ENCODE results near the gene MIEF2. TPM values are rescaled to one million over a fixed set of nuclear protein-coding genes. Genes with fewer than 3 reads are reported as not detected.
"Not testable (repeated sequence)": the region's sequence is repeated elsewhere in the genome, so short reads cannot be mapped to it uniquely, and the experiment has no call there.

The MIEF2 gene, protein sequence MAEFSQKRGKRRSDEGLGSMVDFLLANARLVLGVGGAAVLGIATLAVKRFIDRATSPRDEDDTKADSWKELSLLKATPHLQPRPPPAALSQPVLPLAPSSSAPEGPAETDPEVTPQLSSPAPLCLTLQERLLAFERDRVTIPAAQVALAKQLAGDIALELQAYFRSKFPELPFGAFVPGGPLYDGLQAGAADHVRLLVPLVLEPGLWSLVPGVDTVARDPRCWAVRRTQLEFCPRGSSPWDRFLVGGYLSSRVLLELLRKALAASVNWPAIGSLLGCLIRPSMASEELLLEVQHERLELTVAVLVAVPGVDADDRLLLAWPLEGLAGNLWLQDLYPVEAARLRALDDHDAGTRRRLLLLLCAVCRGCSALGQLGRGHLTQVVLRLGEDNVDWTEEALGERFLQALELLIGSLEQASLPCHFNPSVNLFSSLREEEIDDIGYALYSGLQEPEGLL
- 10 to 100 TPM in 6 of 10 donors, 1 to 10 TPM in 4; 8.7 to 13.8 (median 10.3) TPM for polyA plus RNA-seq (ENCODE audit: insufficient read length in 10 of 10)
- long read RNA-seq, donor 1, partial matches to known transcripts: 0 of 1 reads
- long read RNA-seq, donor 1, other reads (novel, unspliced or antisense): 0 of 1 reads
- long read RNA-seq, donor 2, partial matches to known transcripts: 0 of 3 reads
- long read RNA-seq, donor 2, other reads (novel, unspliced or antisense): 0 of 3 reads
- long read RNA-seq, donor 3: 0 reads
- long read RNA-seq, donor 4, transcript MIEF2-201 (4 exons, 3,364 nt): major isoform, 5 of 15 reads
- long read RNA-seq, donor 4, partial matches to known transcripts: 10 of 15 reads
- long read RNA-seq, donor 4, other reads (novel, unspliced or antisense): 0 of 15 reads
- long read RNA-seq, donor 5, transcript MIEF2-201 (4 exons, 3,364 nt): major isoform, 7 of 7 reads
- long read RNA-seq, donor 5, partial matches to known transcripts: 0 of 7 reads
- long read RNA-seq, donor 5, other reads (novel, unspliced or antisense): 0 of 7 reads
- long read RNA-seq, donor 6, transcript MIEF2-201 (4 exons, 3,364 nt): major isoform, 7 of 19 reads
- long read RNA-seq, donor 6, partial matches to known transcripts: 11 of 19 reads
- long read RNA-seq, donor 6, other reads (novel, unspliced or antisense): 0 of 19 reads
- long read RNA-seq, donor 7, partial matches to known transcripts: 0 of 4 reads
- long read RNA-seq, donor 7, other reads (novel, unspliced or antisense): 0 of 4 reads
- long read RNA-seq, donor 8, partial matches to known transcripts: 0 of 1 reads
- long read RNA-seq, donor 8, other reads (novel, unspliced or antisense): 0 of 1 reads
- long read RNA-seq, donor 9, partial matches to known transcripts: 0 of 2 reads
- long read RNA-seq, donor 9, other reads (novel, unspliced or antisense): 0 of 2 reads

- DNase-seq: peak; percentile 94 to 98 (median 95)
Observed at GRCh38 chr17:18260332-18261145, at the start of gene MIEF2. MIEF2 (plus strand) TSS chr17:18260662; CDS start chr17:18262721, 2,059 bp downstream.

DNA sequence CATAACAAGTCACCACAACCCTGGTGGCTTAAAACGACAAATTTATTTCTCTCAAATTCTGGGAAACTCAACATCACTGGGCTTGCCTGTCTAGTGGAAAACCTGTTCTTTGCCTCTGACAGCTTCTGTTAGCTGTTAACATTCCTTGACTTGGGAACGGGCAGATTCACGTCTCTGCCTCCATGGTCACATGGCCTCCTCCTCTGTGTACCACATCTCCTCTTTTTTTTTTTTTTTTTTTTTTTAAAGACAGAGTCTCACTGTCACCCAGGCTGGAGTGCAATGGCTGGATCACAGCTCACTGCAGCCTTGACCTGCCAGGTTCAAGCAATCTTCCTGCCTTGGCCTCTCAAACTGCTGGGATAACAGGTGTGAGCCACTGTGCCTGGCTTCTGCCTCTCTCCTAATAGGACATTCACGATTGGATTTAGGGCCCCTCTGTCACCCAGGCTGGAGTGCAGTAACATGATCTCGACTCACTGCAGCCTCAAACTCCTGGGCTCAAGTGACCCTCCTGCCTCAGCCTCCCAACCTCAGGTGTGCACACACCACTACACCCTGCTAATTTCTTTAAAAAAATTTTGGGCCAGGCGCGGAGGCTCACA, 46.7 kb upstream of the MIEF2 start:
- no peak for DNase-seq

DNA sequence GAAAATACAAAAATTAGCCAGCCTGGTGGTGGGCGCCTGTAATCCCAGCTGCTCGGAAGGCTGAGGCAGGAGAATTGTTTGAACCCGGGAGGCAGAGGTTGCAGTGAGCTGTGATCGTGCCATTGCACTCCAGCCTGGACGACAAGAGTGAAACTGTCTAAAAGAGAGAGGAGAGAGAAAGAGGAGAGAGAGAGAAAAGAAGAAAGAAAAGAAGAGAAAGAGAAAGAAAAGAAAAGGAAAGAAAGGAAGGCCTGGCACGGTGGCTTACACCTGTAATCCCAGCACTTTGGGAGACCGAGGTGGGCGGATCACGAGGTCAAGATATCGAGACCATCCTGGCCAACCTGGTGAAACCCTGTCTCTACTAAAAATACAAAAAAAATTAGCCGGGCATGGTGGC, 43.6 kb upstream of the MIEF2 start:
- not testable (repeated sequence) for DNase-seq

GRCh38 chr17:18217412-18218015, 42.9 kb upstream of the MIEF2 start:
- peak; percentile 49 to 83 (median 74) for DNase-seq

DNA sequence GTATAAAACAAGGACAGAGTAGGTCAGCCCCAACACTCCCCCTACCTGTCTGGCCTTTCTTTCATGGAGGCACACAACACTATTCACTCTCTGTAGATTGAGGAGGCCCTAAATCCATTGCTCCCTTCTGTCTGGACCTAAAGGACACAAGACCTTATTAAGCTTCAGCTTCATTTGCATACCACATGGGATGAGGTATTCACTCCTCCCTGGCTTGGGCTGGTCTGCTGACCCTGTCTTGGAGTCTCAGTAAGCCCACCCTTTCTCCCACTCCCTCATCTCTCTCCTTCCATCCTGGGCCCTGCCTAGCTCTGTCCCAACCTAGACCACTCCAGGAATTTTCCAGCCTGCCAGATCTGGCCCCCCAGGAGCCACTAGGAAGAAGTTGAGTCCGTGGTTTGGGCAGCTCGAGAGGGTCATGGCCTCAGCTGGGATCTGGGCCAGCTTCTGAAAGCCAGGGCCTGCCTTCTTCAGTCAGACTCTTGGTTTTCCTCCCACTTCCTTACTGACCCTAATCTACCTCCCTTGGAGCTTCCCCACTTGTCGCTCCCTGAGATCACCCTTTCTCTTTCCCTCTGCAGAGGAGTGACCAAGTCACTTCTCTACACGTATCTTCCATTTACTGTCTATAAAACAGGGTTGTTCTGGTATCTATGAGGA, 41.6 kb upstream of the MIEF2 start:
- peak in 2 of 3 donors; percentile 29 to 69 for DNase-seq

- no peak for DNase-seq
Observed at GRCh38 chr17:18224053-18224386, 36.4 kb upstream of the MIEF2 start.

GRCh38 chr17:18224387-18225120, 35.9 kb upstream of the MIEF2 start:
- peak; percentile 34 to 90 (median 69) for DNase-seq

- peak; percentile 96 to 98 (median 97) for DNase-seq
Observed at GRCh38 chr17:18225121-18225641, 35.3 kb upstream of the MIEF2 start, which contains the start of gene LLGL1. LLGL1 (plus strand) TSS chr17:18225635; CDS start chr17:18225683, 48 bp downstream.

GRCh38 chr17:18225642-18226283, 34.7 kb upstream of the MIEF2 start:
- DNase-seq: peak in 2 of 3 donors; percentile 44 to 75

DNA sequence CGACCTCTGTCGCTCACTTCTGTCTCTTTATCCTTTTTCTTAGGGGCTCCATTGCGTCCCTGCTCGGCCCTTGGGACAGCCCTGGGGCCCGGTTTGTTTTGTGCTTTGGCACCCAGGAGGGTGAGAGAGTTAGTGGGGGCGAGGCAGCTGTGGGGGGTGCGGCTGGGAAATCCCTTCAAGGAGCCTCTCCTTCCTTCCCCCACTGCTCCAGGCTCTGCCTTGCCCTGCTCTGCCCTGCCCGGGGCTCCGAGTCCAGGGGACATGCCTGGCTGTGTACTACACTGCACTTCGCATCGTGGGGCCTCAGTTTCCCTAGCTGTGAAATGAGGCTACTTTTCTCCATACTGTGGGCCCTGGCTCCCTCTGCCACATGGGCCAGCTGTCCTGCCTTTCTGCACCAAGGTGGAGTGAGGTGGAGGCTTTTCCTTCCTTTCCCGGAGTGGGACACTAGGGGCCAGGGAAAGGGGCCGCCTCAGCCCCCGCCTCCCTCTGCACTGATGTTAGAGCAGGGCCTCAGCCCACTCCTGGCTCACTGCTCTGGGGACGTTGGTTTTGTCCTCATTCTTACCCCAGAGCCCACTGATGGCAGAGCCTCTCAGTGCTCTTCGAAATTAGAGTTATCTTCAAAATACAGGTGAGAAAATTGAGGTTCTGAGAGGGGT, 34.0 kb upstream of the MIEF2 start:
- DNase-seq: no peak

GRCh38 chr17:18227635-18228034, 32.8 kb upstream of the MIEF2 start:
- no peak for DNase-seq

- DNase-seq: no peak
Observed at GRCh38 chr17:18228176-18228682, 32.2 kb upstream of the MIEF2 start.

GRCh38 chr17:18229254-18229653, 31.2 kb upstream of the MIEF2 start:
- no peak for DNase-seq

GRCh38 chr17:18229771-18230170, 30.7 kb upstream of the MIEF2 start:
- no peak for DNase-seq

- no peak for DNase-seq
Observed at GRCh38 chr17:18230288-18231141, 29.9 kb upstream of the MIEF2 start.

- no peak for DNase-seq
Observed at GRCh38 chr17:18231164-18231563, 29.3 kb upstream of the MIEF2 start.

All from muscle of back (tissue), 13 donors.